Thyroid gland (tissue), 4 donors: ENCODE measurements around the gene EZR. TPM values are rescaled to one million over a fixed set of nuclear protein-coding genes. Genes with fewer than 3 reads are reported as not detected.

ENCODE experiments used
- DNase-seq, 2 donors: peaks; one replicate each; pipeline ENCODE4 v3.0.0-alpha.2; 2019
- H3K27ac ChIP-seq, 3 donors: fragments of 200-600 bp; sonication (generic); 1 replicate in 2 of 3; 2 replicates in 1 of 3; pipeline ENCODE4 v1.5.1; 2016 to 2019; ENCODE audit warnings: mild to moderate bottlenecking in 1 of 3, moderate library complexity in 1 of 3
- H3K27me3 ChIP-seq: fragments of 200-600 bp; sonication (generic); one replicate; pipeline ENCODE4 v1.5.1; 2019
- H3K36me3 ChIP-seq, 2 donors: fragments of 200-600 bp; sonication (generic); one replicate each; pipeline ENCODE4 v1.5.1; 2016 to 2019
- H3K4me1 ChIP-seq, 2 donors: fragments of 200-600 bp; sonication (generic); one replicate each; pipeline ENCODE4 v1.5.1; 2017 to 2019
- H3K4me3 ChIP-seq, 3 donors: fragments of 200-600 bp; sonication (generic); replicated peaks in 1 of 3; 1 replicate in 2 of 3; 2 replicates in 1 of 3; pipeline ENCODE4 v1.5.1; 2016; ENCODE audit warnings: mild to moderate bottlenecking in 1 of 3
- H3K9me3 ChIP-seq: fragments of 200-600 bp; sonication (generic); one replicate; pipeline ENCODE4 v1.5.1; 2017
- CTCF ChIP-seq, 6 experiments: fragments of 200-600 bp in 3 of 6; fragments of 450-650 bp in 3 of 6; sonication (generic) in 3 of 6; IDR thresholded peaks; one replicate each; pipeline ENCODE4 v1.5.1; 2016 to 2019; ENCODE audit warnings: antibody characterized with exemption in 6 of 6, mild to moderate bottlenecking in 2 of 6, inconsistent platforms in 1 of 6, moderate library complexity in 1 of 6
- POLR2A ChIP-seq, 2 donors: fragments of 450-650 bp; IDR thresholded peaks; one replicate each; pipeline ENCODE4 v1.6.1; 2017; ENCODE audit warnings: antibody characterized with exemption in 2 of 2, mild to moderate bottlenecking in 2 of 2, moderate library complexity in 1 of 2
- WGBS, 2 donors: methylation state at CpG; one replicate each; pipeline ENCODE4 v1.1.5; 2017; 5-methylcytosine and 5-hydroxymethylcytosine counted together
- intact Hi-C: fragments of 100-400 bp; cut with DNase I; formaldehyde crosslinking; loops from one replicate; pipeline ENCODE4 v1.15.1; 2023
- total RNA-seq, 4 donors: library from RNA; depleted of rRNA; stranded (reverse); fragments of >200 nt; gene quantifications; one replicate each; pipeline ENCODE4 v1.2.3, GENCODE V29; 2016

Gene EZR
- total RNA-seq, 4 donors from 2014 or later, result 221 to 412 (median 339) TPM

GRCh38 chr6:158764183-158764849, 54.9 kb downstream of the EZR start:
- Histone ChIP-seq H3K4me3 (no peak overlapping the region), H3K27ac (peak overlapping the region; percentile 76 to 83 (median 82)), H3K4me1 (peaks cover 10 to 40% of the 10 kb centered on the region in 2 donors), H3K36me3 (peaks cover 47 to 53% of the 10 kb centered on the region in 2 donors), H3K27me3 (no peaks in the 10 kb centered on the region), H3K9me3 (no peaks in the 10 kb centered on the region)
- intact Hi-C loops, result no loop called here
- WGBS, 2 donors, result 94 to 98% methylated on average over 14 of the region's 14 CpGs
- no peak for DNase-seq
- TF ChIP-seq POLR2A (IDR thresholded peaks at IDR 0.05), result no peak
- no peak for TF ChIP-seq CTCF (IDR thresholded peaks at IDR 0.05)

GRCh38 chr6:158763434-158764182, 55.6 kb downstream of the EZR start:
- intact Hi-C loops, result no loop called here
- TF ChIP-seq POLR2A (IDR thresholded peaks at IDR 0.05) (no peak), CTCF (IDR thresholded peaks at IDR 0.05) (no peak)

GRCh38 chr6:158762787-158763433, 56.3 kb downstream of the EZR start:
- peak; percentile 68 to 77 for DNase-seq
- Histone ChIP-seq H3K27me3 (no peaks in the 10 kb centered on the region), H3K27ac (peak overlapping the region; percentile 76 to 83 (median 82)), H3K36me3 (peaks cover 33 to 39% of the 10 kb centered on the region in 2 donors), H3K4me3 (no peak overlapping the region), H3K9me3 (no peaks in the 10 kb centered on the region), H3K4me1 (peaks cover 10 to 40% of the 10 kb centered on the region in 2 donors)
- peak in 1 of 2 donors; percentile 47 for TF ChIP-seq POLR2A (IDR thresholded peaks at IDR 0.05)
- no peak for TF ChIP-seq CTCF (IDR thresholded peaks at IDR 0.05)
- 63 to 73% methylated on average over 12 of the region's 12 CpGs for WGBS, 2 donors
- intact Hi-C loops, result no loop called here

More at GRCh38 chr6:158763434-158764182, 55.6 kb downstream of the EZR start:
- 50 to 62% methylated on average over 11 of the region's 11 CpGs for whole genome bisulfite sequencing, 2 donors
- DNase-seq, result peak; percentile 63 to 68
- Histone ChIP-seq H3K4me1 (peaks cover 10 to 40% of the 10 kb centered on the region in 2 donors), H3K27ac (peak overlapping the region; percentile 76 to 83 (median 82)), H3K9me3 (no peaks in the 10 kb centered on the region), H3K36me3 (peaks cover 40 to 46% of the 10 kb centered on the region in 2 donors), H3K4me3 (no peak overlapping the region), H3K27me3 (no peaks in the 10 kb centered on the region)

- no peak overlapping the region for H3K4me3 ChIP-seq
- peaks cover 10 to 40% of the 10 kb centered on the region in 2 donors for H3K4me1 ChIP-seq
- peaks cover 23 to 28% of the 10 kb centered on the region in 2 donors for H3K36me3 ChIP-seq
- H3K27me3 ChIP-seq, result no peaks in the 10 kb centered on the region
- peak overlapping the region; percentile 23 to 83 (median 69) for H3K27ac ChIP-seq
- no peak for TF ChIP-seq POLR2A (IDR thresholded peaks at IDR 0.05)
- intact Hi-C loops, result no loop called here
- no peaks in the 10 kb centered on the region for H3K9me3 ChIP-seq
- 97 to 98% methylated on average over 10 of the region's 10 CpGs for WGBS, 2 donors
- DNase-seq, result no peak
Measured at GRCh38 chr6:158761746-158762145, 57.4 kb downstream of the EZR start.

GRCh38 chr6:158760618-158761250, 58.4 kb downstream of the EZR start:
- Histone ChIP-seq H3K27ac (peak overlapping the region; percentile 69 to 83 (median 77)), H3K4me1 (peaks cover 10 to 40% of the 10 kb centered on the region in 2 donors), H3K36me3 (peaks cover 13 to 18% of the 10 kb centered on the region in 2 donors), H3K27me3 (no peaks in the 10 kb centered on the region), H3K9me3 (no peaks in the 10 kb centered on the region), H3K4me3 (no peak overlapping the region)
- WGBS, 2 donors, result 76 to 77% methylated on average over 14 to 17 of the region's 17 CpGs
- intact Hi-C loops, result no loop called here
- TF ChIP-seq POLR2A (IDR thresholded peaks at IDR 0.05), result peak in 1 of 2 donors; percentile 12
- TF ChIP-seq CTCF (IDR thresholded peaks at IDR 0.05), result no peak
- peak; percentile 58 to 68 for DNase-seq
